Erythroblast (primary cell): Measurements from ENCODE around the gene PTPRM.

Experiments
- GATA1 ChIP-seq: IDR thresholded peaks from 2 replicates; pipeline ENCODE4 v1.6.1; 2011; ENCODE audit warnings: low read depth, mild to moderate bottlenecking, control low read depth, low read length, moderate library complexity
- POLR2A ChIP-seq: IDR thresholded peaks from 2 replicates; pipeline ENCODE4 v1.6.1; 2011; ENCODE audit warnings: mild to moderate bottlenecking, low read length

GRCh38 chr18:8065284-8065683 lies 498.2 kb downstream of the PTPRM start:
- TF ChIP-seq POLR2A (no peak), GATA1 (no peak)
